Cerebellar cortex (tissue), 1 donor: ENCODE results near the gene UGT2B28.
"Not testable (repeated sequence)": the region's sequence is repeated elsewhere in the genome, so short reads cannot be mapped to it uniquely, and the experiment has no call there.

ENCODE experiments used
- DNase-seq: peaks from one replicate; pipeline ENCODE4 v3.0.0-alpha.2; 2015; ENCODE audit warnings: low spot score

Gene UGT2B28

DNA sequence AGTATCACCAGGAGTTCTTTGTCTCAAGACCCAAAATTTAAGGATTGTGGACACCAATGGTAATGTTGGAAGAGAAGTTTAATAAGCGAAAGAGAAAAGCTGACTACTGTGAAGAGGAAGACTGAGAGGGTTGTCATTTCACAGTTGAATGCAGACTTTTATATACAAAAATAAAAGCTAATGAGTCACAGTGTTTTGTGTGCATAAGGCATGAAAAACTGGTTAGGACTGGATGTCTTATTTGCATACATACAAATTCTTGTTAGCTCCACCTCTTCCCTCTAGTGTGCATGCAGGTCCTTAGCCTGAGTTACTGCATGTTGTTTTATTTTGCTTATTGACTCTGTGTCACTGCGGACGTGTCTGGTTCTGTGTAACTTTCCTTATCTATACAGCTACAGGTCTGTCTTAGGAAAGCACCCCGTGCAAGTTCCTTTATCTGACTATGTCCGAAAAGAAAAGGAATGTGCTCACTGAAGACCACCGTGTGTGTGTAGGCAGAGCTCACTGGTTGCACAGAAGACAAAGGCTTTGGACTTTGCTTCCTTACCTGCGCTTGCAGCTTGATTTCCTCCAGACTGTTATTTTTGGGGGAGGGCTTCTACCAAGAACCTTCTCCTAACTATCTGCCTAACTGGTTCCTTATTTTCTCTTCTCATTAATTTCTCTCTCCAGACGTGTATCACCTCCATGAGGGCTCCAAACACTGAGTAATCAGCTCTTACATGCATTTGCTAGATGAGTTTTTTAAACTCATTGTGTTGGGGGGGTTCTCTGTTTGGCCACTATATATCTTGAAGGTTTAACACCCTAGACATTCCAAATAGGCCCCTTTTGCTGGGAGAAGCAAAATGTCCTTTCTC is 63.5 kb downstream of the UGT2B28 start:
- not testable (repeated sequence) for DNase-seq
